Mesendoderm (in vitro differentiated cells): Measurements from ENCODE around the gene TMEM267.

Experiments
- DNase-seq: peaks from one replicate; pipeline ENCODE4 v3.0.0; 2013
- H2AK5ac ChIP-seq: 2 replicates; pipeline ENCODE4 v1.6.1; 2013; ENCODE audit warnings: low read length, inconsistent platforms
- H2BK120ac ChIP-seq: 2 replicates; pipeline ENCODE4 v1.6.1; 2013; ENCODE audit warnings: low read depth, mild to moderate bottlenecking, low read length, moderate library complexity, mixed read lengths
- H2BK15ac ChIP-seq: replicated peaks from 2 replicates; pipeline ENCODE4 v1.6.1; 2013; ENCODE audit warnings: low read depth, mild to moderate bottlenecking, moderate library complexity
- H2BK5ac ChIP-seq: 2 replicates; pipeline ENCODE4 v1.6.1; 2013; ENCODE audit warnings: low read length, inconsistent platforms
- H3K18ac ChIP-seq: 2 replicates; pipeline ENCODE4 v1.6.1; 2013; ENCODE audit warnings: mild to moderate bottlenecking, low read length, mixed read lengths
- H3K23ac ChIP-seq: one replicate; pipeline ENCODE4 v1.6.1; 2013; ENCODE audit warnings: low read length
- H3K27ac ChIP-seq: 2 replicates; pipeline ENCODE4 v1.5.1; 2013; ENCODE audit warnings: low read depth, mild to moderate bottlenecking, inconsistent platforms, low read length, moderate library complexity
- H3K27me3 ChIP-seq: 2 replicates; pipeline ENCODE4 v1.6.1; 2013; ENCODE audit warnings: low read length, control low read depth, mild to moderate bottlenecking, inconsistent platforms; ENCODE audit not compliant: insufficient read depth, poor library complexity
- H3K36me3 ChIP-seq: 2 replicates; pipeline ENCODE4 v1.6.1; 2013; ENCODE audit warnings: low read length, inconsistent platforms; ENCODE audit not compliant: control insufficient read depth, insufficient read depth
- H3K4ac ChIP-seq: one replicate; pipeline ENCODE4 v1.6.1; 2013; ENCODE audit warnings: low read depth, mild to moderate bottlenecking, low read length, moderate library complexity
- H3K4me1 ChIP-seq: 2 replicates; pipeline ENCODE4 v1.6.1; 2013; ENCODE audit warnings: low read depth, low read length, inconsistent platforms; ENCODE audit not compliant: control insufficient read depth
- H3K4me2 ChIP-seq: 2 replicates; pipeline ENCODE4 v1.6.1; 2013; ENCODE audit warnings: low read length
- H3K4me3 ChIP-seq: 2 replicates; pipeline ENCODE4 v1.5.1; 2013; ENCODE audit warnings: mild to moderate bottlenecking, low read length
- H3K56ac ChIP-seq: one replicate; pipeline ENCODE4 v1.6.1; 2013; ENCODE audit warnings: low read length
- H3K79me1 ChIP-seq: 2 replicates; pipeline ENCODE4 v1.6.1; 2013; ENCODE audit warnings: low read length, inconsistent platforms
- H3K79me2 ChIP-seq: 2 replicates; pipeline ENCODE4 v1.6.1; 2013; ENCODE audit warnings: mild to moderate bottlenecking, low read length; ENCODE audit not compliant: control insufficient read depth, insufficient read depth
- H3K9ac ChIP-seq: 2 replicates; pipeline ENCODE4 v1.6.1; 2013; ENCODE audit warnings: low read length, inconsistent platforms
- H4K5ac ChIP-seq: one replicate; pipeline ENCODE4 v1.6.1; 2013; ENCODE audit warnings: low read length
- H4K8ac ChIP-seq: one replicate; pipeline ENCODE4 v1.6.1; 2013; ENCODE audit warnings: low read depth, mild to moderate bottlenecking, control low read depth, low read length, moderate library complexity
- WGBS: extraction: QIAGEN DNeasy Blood & Tissue Kit; methylation state at CpG from one replicate; pipeline ENCODE4 v1.1.7; 2013; ENCODE audit warnings: low lambda C conversion rate, missing lambda C conversion rate; ENCODE audit not compliant: insufficient coverage; ENCODE audit errors: extremely low coverage; 5-methylcytosine and 5-hydroxymethylcytosine counted together

Gene TMEM267

GRCh38 chr5:43421450-43422133, 62.1 kb downstream of the TMEM267 start:
- Histone ChIP-seq H3K56ac (no peak overlapping the region), H2BK5ac (no peak overlapping the region), H3K36me3 (no peaks in the 10 kb centered on the region), H2AK5ac (no peak overlapping the region), H3K4ac (no peak overlapping the region), H3K27ac (no peak overlapping the region), H3K79me2 (no peaks in the 10 kb centered on the region), H2BK15ac (no peak overlapping the region), H2BK120ac (no peak overlapping the region), H3K9ac (no peak overlapping the region), H3K4me2 (no peak overlapping the region), H4K8ac (no peak overlapping the region), H3K27me3 (no peaks in the 10 kb centered on the region), H3K18ac (no peak overlapping the region), H3K23ac (no peak overlapping the region), H3K79me1 (no peaks in the 10 kb centered on the region), H3K4me3 (no peak overlapping the region), H3K4me1 (peaks cover 4% of the 10 kb centered on the region), H4K5ac (no peak overlapping the region)
- DNase-seq, result no peak
- WGBS, result no CpG with 5 or more reads among the region's 7 CpGs

GRCh38 chr5:43420241-43420640, 63.4 kb downstream of the TMEM267 start:
- Histone ChIP-seq H3K79me1 (no peaks in the 10 kb centered on the region), H3K4me2 (no peak overlapping the region), H3K4me3 (no peak overlapping the region), H2BK120ac (no peak overlapping the region), H2BK15ac (no peak overlapping the region), H3K27ac (no peak overlapping the region), H3K23ac (no peak overlapping the region), H3K18ac (no peak overlapping the region), H3K79me2 (no peaks in the 10 kb centered on the region), H3K9ac (no peak overlapping the region), H4K5ac (no peak overlapping the region), H3K4me1 (peaks cover 8% of the 10 kb centered on the region), H4K8ac (no peak overlapping the region), H3K27me3 (no peaks in the 10 kb centered on the region), H3K56ac (no peak overlapping the region), H2AK5ac (no peak overlapping the region), H3K36me3 (no peaks in the 10 kb centered on the region), H3K4ac (no peak overlapping the region), H2BK5ac (no peak overlapping the region)
- no CpG with 5 or more reads among the region's 4 CpGs for WGBS
- DNase-seq, result peak; percentile 66

GRCh38 chr5:43418561-43418960, 65.1 kb downstream of the TMEM267 start:
- WGBS, result no CpG with 5 or more reads among the region's 2 CpGs

GRCh38 chr5:43416803-43417394, 66.8 kb downstream of the TMEM267 start:
- DNase-seq, result no peak

More at GRCh38 chr5:43418561-43418960, 65.1 kb downstream of the TMEM267 start:
- no peak overlapping the region for H3K18ac ChIP-seq
- H3K4me3 ChIP-seq, result no peak overlapping the region
- no peaks in the 10 kb centered on the region for H3K79me1 ChIP-seq
- H2BK5ac ChIP-seq, result no peak overlapping the region
- H4K5ac ChIP-seq, result no peak overlapping the region
- no peak overlapping the region for H4K8ac ChIP-seq
- H2BK120ac ChIP-seq, result no peak overlapping the region
- no peak for DNase-seq
- H3K9ac ChIP-seq, result no peak overlapping the region
- peaks cover 8% of the 10 kb centered on the region for H3K4me1 ChIP-seq
- no peaks in the 10 kb centered on the region for H3K27me3 ChIP-seq
- H3K4ac ChIP-seq, result no peak overlapping the region
- H3K23ac ChIP-seq, result no peak overlapping the region
- no peaks in the 10 kb centered on the region for H3K79me2 ChIP-seq
- H3K36me3 ChIP-seq, result no peaks in the 10 kb centered on the region
- H2AK5ac ChIP-seq, result no peak overlapping the region
- no peak overlapping the region for H2BK15ac ChIP-seq
- no peak overlapping the region for H3K4me2 ChIP-seq
- H3K56ac ChIP-seq, result no peak overlapping the region
- no peak overlapping the region for H3K27ac ChIP-seq

GRCh38 chr5:43415935-43416802, 67.5 kb downstream of the TMEM267 start:
- no peak overlapping the region for H4K8ac ChIP-seq
- H3K18ac ChIP-seq, result no peak overlapping the region
- H2BK120ac ChIP-seq, result no peak overlapping the region
- no peak overlapping the region for H2BK15ac ChIP-seq
- H2AK5ac ChIP-seq, result no peak overlapping the region
- H3K56ac ChIP-seq, result no peak overlapping the region
- no peak overlapping the region for H4K5ac ChIP-seq
- H3K36me3 ChIP-seq, result no peaks in the 10 kb centered on the region
- peak; percentile 97 for DNase-seq
- peaks cover 8% of the 10 kb centered on the region for H3K4me1 ChIP-seq
- H2BK5ac ChIP-seq, result no peak overlapping the region
- H3K4me3 ChIP-seq, result no peak overlapping the region
- no peak overlapping the region for H3K4ac ChIP-seq
- no peak overlapping the region for H3K4me2 ChIP-seq
- H3K27me3 ChIP-seq, result no peaks in the 10 kb centered on the region
- H3K79me2 ChIP-seq, result no peaks in the 10 kb centered on the region
- no peak overlapping the region for H3K9ac ChIP-seq
- H3K27ac ChIP-seq, result no peak overlapping the region
- H3K79me1 ChIP-seq, result no peaks in the 10 kb centered on the region
- WGBS, result no CpG with 5 or more reads among the region's 3 CpGs
- no peak overlapping the region for H3K23ac ChIP-seq

More at GRCh38 chr5:43416803-43417394, 66.8 kb downstream of the TMEM267 start:
- H3K27ac ChIP-seq, result no peak overlapping the region
- H3K36me3 ChIP-seq, result no peaks in the 10 kb centered on the region
- no peak overlapping the region for H2BK15ac ChIP-seq
- no peaks in the 10 kb centered on the region for H3K27me3 ChIP-seq
- no peak overlapping the region for H4K5ac ChIP-seq
- no peak overlapping the region for H2BK5ac ChIP-seq
- no peaks in the 10 kb centered on the region for H3K79me2 ChIP-seq
- no peak overlapping the region for H3K56ac ChIP-seq
- no peak overlapping the region for H3K4ac ChIP-seq
- H3K9ac ChIP-seq, result no peak overlapping the region
- H3K4me3 ChIP-seq, result no peak overlapping the region
- H3K4me2 ChIP-seq, result no peak overlapping the region
- peaks cover 8% of the 10 kb centered on the region for H3K4me1 ChIP-seq
- no peak overlapping the region for H3K23ac ChIP-seq
- H2BK120ac ChIP-seq, result no peak overlapping the region
- no peak overlapping the region for H3K18ac ChIP-seq
- H3K79me1 ChIP-seq, result no peaks in the 10 kb centered on the region
- no peak overlapping the region for H2AK5ac ChIP-seq
- WGBS, result no CpG with 5 or more reads among the region's 3 CpGs
- no peak overlapping the region for H4K8ac ChIP-seq
